Sciatic nerve (tissue), 2 donors: ENCODE measurements around the gene PFKP. TPM values are rescaled to one million over a fixed set of nuclear protein-coding genes. Genes with fewer than 3 reads are reported as not detected.

Experiments
- ATAC-seq: fragments of 200-7000 bp; cut with Tn5 transposase; one replicate; pipeline ENCODE4 v1.9.1; 2020; ENCODE audit warnings: mild to moderate bottlenecking, moderate library complexity
- DNase-seq: peaks from one replicate; pipeline ENCODE4 v3.0.0-alpha.2; 2020; ENCODE audit warnings: low spot score
- intact Hi-C: fragments of 100-400 bp; cut with DNase I; formaldehyde crosslinking; loops from one replicate; pipeline ENCODE4 v1.14.2; 2022
- total RNA-seq: library from RNA; stranded (reverse); fragmentation: NEBNext Ultra II Directional; extraction: Animal tissue kit (Norgen Biotek cat#: 25700); gene quantifications from one replicate; pipeline ENCODE4 v1.2.1, GENCODE V29; 2021
- donor health status: DM: no; HTN: no; CAD: no.
- donor health status: DM: no; HTN: no; CAD: no.

Gene PFKP
- total RNA-seq, 1 donor from 2014 or later: 41.3 TPM

DNA sequence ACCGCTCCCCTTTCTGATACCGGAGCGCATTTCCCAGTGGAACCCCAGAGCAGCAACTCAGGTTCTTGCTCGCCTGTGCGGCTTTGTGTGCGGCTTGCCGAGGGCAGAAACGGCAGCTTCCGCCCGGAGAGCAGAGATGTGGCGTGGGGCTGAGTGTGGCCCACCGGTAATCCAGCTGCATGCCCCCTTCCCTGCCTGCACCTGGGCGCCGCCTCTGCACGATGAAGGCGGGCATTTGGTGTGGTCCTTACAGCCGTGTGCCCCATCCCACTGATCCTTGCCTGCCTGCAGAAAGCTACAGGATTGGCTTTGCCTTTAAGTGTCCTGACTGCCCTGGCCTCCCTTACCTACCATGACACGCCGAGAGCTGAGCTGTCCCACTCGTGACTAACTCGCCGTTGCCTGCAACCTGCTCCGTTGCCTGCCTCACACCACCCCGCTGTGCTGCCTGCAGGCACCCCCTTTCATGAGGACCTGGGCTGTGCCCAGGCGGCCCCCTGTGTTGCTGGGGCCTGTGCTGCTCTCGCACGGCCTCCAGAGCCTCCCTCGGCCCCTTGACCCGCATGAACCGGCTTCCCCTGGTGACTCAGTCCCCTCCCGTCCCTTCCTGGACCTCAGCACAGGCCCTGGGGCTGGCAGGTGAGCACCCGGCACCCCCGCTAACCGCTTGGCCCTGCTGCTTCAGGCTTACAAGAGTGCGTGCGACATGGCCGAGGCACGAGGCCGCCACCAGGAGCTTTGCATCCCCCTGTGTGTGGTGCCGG, 57.2 kb downstream of the PFKP start:
- DNase-seq (no peak), ATAC-seq (no peak)
- intact Hi-C loops: no loop called here

- DNase-seq (no peak), ATAC-seq (no peak)
- intact Hi-C loops: no loop called here
These were observed 58.3 kb downstream of the PFKP start for GRCh38 chr10:3125527-3126170.

GRCh38 chr10:3126249-3126648, 58.9 kb downstream of the PFKP start:
- intact Hi-C loops: no loop called here
- no peak for DNase-seq
- no peak for ATAC-seq

GRCh38 chr10:3126741-3127346, 59.5 kb downstream of the PFKP start:
- DNase-seq (no peak), ATAC-seq (no peak)
- intact Hi-C loops: no loop called here

DNA sequence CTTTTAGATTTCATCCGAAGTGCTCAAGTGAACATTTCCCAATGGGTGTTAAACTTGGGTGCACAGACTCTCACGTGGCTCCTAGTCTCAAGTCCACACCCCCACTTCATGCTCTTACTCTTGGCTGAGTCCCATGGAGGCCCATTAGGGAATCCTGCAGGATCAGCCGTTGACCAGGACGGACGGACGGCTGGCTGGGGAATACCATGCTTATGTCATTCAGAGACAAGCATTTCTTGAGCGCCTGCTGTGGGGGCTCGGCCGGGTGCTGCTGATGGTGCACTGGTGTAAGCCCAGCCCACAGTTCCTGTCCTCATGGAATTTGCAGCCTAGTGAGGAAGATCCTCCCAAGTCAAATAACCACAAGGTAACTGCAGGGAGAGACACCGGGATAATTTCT, 60.6 kb downstream of the PFKP start:
- intact Hi-C loops: no loop called here
- DNase-seq: no peak
- ATAC-seq: no peak

GRCh38 chr10:3128379-3129130, 61.2 kb downstream of the PFKP start:
- DNase-seq (no peak), ATAC-seq (no peak)
- intact Hi-C loops: no loop called here

DNA sequence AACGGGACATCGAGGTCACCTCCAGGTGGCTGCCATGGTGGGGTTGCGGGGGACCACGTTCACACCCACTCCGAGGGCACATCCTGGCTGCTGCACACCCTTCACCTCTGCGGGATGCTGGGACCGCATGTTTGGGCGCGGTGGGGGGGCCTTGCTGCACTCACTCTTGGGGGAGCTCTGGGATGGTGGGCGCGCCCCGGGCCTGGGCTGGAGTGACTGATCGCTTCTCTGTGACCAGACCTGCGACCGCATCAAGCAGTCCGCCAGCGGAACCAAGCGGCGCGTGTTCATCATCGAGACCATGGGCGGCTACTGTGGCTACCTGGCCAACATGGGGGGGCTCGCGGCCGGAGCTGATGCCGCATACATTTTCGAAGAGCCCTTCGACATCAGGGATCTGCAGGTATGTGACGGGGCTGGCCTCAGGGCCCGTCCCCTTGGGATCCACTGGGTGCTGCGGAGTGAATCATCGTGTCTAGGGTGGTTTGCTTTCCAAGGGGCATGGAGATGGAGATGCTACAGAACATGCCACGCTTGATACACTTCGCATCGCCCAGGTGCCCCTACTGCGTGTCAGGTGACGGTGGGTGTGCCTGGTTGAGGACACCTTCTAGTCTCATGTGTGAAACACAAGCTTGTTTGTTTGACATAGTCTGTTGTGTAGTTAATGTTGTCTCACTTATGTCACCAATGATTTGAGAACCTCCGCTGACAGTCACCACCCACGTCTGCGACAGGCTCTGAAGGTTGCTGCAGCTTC, 62.4 kb downstream of the PFKP start:
- intact Hi-C loops: no loop called here
- DNase-seq (no peak), ATAC-seq (no peak)

- ATAC-seq: no peak
- intact Hi-C loops: no loop called here
These were observed 63.8 kb downstream of the PFKP start for GRCh38 chr10:3131098-3131497.

GRCh38 chr10:3132036-3133025, 65.0 kb downstream of the PFKP start:
- DNase-seq (peak; percentile 39), ATAC-seq (no peak)
- intact Hi-C loops: no loop called here

More at GRCh38 chr10:3131098-3131497, 63.8 kb downstream of the PFKP start:
- no peak for DNase-seq

GRCh38 chr10:3133948-3134347, 66.6 kb downstream of the PFKP start:
- DNase-seq: no peak
- intact Hi-C loops: no loop called here
- no peak for ATAC-seq

DNA sequence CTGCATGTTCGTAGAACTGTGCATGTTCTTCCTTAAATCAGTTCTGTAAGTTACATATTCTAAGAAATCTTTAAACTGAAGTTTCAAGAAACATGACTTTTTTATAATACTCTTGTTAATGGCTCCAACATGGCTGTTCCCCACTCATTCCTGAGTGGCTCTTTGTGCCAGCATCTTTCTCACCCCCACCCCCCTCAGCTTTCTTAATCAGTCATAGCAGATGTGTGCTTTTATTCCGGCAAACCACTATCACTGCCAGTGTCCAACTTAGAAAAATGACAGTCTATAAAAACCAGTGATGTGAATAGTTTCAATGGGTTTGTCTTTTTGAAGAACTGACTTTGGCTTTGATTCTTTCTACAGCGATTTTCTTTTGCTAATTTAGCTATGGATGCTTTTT, 67.7 kb downstream of the PFKP start:
- no peak for DNase-seq
- no peak for ATAC-seq
- intact Hi-C loops: no loop called here

GRCh38 chr10:3136336-3136735, 69.0 kb downstream of the PFKP start:
- DNase-seq (no peak), ATAC-seq (peak; percentile 61)
- intact Hi-C loops: no loop called here

- intact Hi-C loops: no loop called here
- DNase-seq (no peak), ATAC-seq (peak; percentile 89)
These were observed 69.6 kb downstream of the PFKP start for GRCh38 chr10:3136763-3137611.

DNA sequence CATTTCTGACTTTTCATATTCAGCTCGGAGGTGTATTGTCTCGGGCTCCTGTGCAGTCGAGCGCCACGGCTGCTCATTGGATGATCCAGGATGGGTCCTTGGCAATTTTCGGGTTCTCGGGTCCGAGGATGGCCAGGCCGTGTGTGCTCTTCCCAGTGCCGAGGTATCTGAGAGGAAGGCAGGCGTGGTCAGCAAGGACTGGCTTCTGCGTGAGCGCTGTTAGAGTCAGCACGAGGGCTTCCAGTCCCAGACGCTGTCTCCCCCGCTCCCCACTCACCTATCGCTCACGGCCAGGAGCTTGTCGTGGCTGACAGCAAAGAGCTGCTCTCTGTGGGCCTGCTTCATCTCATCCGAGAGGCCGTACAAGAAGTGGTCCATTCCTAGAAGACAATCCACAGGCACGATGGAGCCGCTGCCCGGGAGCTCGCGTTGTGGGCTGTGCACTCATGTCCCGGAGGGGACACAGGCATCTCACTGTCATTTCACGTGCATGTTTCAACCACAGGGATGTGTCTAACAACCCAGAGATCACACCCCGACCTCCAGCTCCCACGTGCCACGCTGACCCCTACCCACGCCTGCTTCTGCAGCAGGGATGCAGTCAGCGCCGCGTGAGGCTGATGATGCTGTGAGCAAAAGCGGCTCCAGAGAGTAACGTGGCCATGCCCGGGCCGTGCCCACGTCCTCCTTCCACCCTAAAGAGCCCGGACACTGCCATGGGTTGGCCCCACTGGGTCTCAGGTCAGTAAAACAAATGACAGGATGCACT, 70.8 kb downstream of the PFKP start:
- ATAC-seq: no peak
- DNase-seq: no peak
- intact Hi-C loops: no loop called here

- intact Hi-C loops: no loop called here
- DNase-seq (no peak), ATAC-seq (no peak)
These were observed 72.0 kb downstream of the PFKP start for GRCh38 chr10:3139216-3139910.

GRCh38 chr10:3140280-3140679, 72.9 kb downstream of the PFKP start:
- no peak for ATAC-seq
- DNase-seq: no peak
- intact Hi-C loops: no loop called here
